ENCODE measurements around the gene NR2F2. TPM values are rescaled to one million over a fixed set of nuclear protein-coding genes. Genes with fewer than 3 reads are reported as not detected.

The NR2F2 gene
- total RNA-seq, 1 experiment from 2014 or later: 72.1 TPM

DNA sequence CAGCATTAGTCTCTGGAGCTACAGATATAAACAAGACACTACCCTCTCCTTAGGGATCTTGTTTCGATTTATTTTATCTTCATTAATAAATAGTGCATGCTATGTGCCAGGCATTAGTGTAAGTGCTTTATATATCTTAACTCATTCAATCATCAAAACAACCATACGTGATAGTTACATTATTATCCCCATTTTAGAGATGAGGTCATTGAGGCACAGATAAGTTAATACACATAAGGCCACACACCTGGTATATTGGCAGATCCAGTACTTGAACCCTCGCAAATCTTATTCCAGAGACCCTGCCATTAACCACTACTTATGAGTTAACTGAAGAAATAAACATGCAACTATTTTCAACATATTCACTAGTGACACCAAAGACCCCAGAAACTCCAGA lies 25.7 kb upstream of the NR2F2 start:
- Histone ChIP-seq H3K4me3 (no peak overlapping the region), H2AFZ (no peak overlapping the region), H3F3A (ENCODE audit: insufficient read depth, low read depth) (no peaks in the 10 kb centered on the region), H3K4me1 (replicated peaks; ENCODE audit: insufficient read depth) (no peaks in the 10 kb centered on the region), H3K27ac (no peak overlapping the region), H3K36me3 (ENCODE audit: low read depth) (no peaks in the 10 kb centered on the region), H3K79me2 (ENCODE audit: low read depth) (no peaks in the 10 kb centered on the region), H3K9me2 (ENCODE audit: insufficient read depth) (no peaks in the 10 kb centered on the region), H3K9me3 (ENCODE audit: insufficient read depth, low read depth) (no peaks in the 10 kb centered on the region), H4K20me1 (ENCODE audit: insufficient read depth) (no peaks in the 10 kb centered on the region), H3K4me2 (no peak overlapping the region), H3K27me3 (ENCODE audit: insufficient read depth, low read depth) (no peaks in the 10 kb centered on the region)
- TF ChIP-seq, protein P1, sequence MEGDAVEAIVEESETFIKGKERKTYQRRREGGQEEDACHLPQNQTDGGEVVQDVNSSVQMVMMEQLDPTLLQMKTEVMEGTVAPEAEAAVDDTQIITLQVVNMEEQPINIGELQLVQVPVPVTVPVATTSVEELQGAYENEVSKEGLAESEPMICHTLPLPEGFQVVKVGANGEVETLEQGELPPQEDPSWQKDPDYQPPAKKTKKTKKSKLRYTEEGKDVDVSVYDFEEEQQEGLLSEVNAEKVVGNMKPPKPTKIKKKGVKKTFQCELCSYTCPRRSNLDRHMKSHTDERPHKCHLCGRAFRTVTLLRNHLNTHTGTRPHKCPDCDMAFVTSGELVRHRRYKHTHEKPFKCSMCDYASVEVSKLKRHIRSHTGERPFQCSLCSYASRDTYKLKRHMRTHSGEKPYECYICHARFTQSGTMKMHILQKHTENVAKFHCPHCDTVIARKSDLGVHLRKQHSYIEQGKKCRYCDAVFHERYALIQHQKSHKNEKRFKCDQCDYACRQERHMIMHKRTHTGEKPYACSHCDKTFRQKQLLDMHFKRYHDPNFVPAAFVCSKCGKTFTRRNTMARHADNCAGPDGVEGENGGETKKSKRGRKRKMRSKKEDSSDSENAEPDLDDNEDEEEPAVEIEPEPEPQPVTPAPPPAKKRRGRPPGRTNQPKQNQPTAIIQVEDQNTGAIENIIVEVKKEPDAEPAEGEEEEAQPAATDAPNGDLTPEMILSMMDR (conservative IDR thresholded peaks at IDR 0.05): no peak
- TF ChIP-seq EZH2 (IDR thresholded peaks at IDR 0.05; ENCODE audit: low read depth): no peak
- POLR2A ChIA-PET (ENCODE audit: unreplicated experiment): no interaction called here
- BruUV-seq (replicated peaks): no TSS peak
- DNase-seq: no peak
- intact Hi-C loops (cut with micrococcal nuclease; ENCODE audit: unreplicated experiment): no loop called here
- CTCF ChIA-PET: no interaction called here

DNA sequence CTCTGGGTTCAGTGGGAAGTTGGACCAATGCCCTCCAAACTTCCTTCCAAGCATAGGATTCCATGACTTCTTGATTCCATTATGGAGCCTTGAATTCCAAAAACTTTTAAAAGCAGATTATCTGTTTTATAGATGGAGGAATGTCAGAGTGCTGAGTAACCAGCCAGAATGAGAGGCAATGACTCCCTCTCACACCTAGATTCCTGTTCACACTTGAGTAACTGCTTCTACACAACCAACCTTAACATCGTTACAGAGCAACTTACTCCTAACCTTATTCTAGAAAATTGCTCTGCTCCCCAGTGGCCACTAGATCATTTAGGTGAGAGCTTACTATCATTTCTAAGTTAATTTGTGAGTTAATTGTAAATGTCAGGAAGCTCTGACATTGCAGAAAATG lies 24.2 kb upstream of the NR2F2 start:
- Histone ChIP-seq H3K9me3 (ENCODE audit: insufficient read depth, low read depth) (no peaks in the 10 kb centered on the region), H3K27ac (no peak overlapping the region), H3K4me2 (no peak overlapping the region), H3K36me3 (ENCODE audit: low read depth) (no peaks in the 10 kb centered on the region), H3F3A (ENCODE audit: insufficient read depth, low read depth) (no peaks in the 10 kb centered on the region), H3K9me2 (ENCODE audit: insufficient read depth) (no peaks in the 10 kb centered on the region), H3K4me1 (replicated peaks; ENCODE audit: insufficient read depth) (no peaks in the 10 kb centered on the region), H3K4me3 (no peak overlapping the region), H4K20me1 (ENCODE audit: insufficient read depth) (no peaks in the 10 kb centered on the region), H2AFZ (no peak overlapping the region), H3K27me3 (ENCODE audit: insufficient read depth, low read depth) (no peaks in the 10 kb centered on the region), H3K79me2 (ENCODE audit: low read depth) (no peaks in the 10 kb centered on the region)
- no TSS peak for BruUV-seq (replicated peaks)
- no peak for DNase-seq
- TF ChIP-seq, protein P1 (conservative IDR thresholded peaks at IDR 0.05): no peak
- no peak for TF ChIP-seq EZH2 (IDR thresholded peaks at IDR 0.05; ENCODE audit: low read depth)
- CTCF ChIA-PET: no interaction called here
- POLR2A ChIA-PET (ENCODE audit: unreplicated experiment): no interaction called here
- intact Hi-C loops (cut with micrococcal nuclease; ENCODE audit: unreplicated experiment): no loop called here

DNA sequence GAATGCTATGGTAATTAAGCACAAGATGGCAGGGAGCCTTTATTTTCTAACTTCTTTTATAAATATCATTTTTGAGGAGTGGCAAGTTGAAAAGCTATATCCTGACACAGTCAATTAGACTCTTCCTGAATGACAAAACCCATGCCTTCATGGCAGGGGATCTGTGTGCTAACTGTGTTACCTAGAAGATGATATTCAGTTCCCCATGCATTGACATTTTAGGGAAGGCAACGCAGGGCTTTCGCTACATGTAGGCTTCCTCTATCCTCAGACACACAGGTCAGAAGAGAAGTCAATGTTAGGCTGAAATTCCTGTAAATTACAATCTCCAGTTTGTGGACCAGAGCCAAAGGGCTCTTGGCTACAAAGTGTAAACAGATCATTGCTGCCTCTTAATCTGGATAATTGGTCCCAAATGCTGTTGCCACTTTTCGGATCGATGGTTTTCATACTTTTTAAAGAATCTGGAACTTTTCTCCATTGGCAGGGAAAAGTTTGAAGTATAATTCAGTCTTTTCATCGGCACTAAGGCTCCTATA lies 22.6 kb upstream of the NR2F2 start:
- peaks cover 12% of the 10 kb centered on the region for H3K4me1 ChIP-seq (replicated peaks; ENCODE audit: insufficient read depth)
- TF ChIP-seq, protein P1 (conservative IDR thresholded peaks at IDR 0.05): no peak
- TF ChIP-seq EZH2 (IDR thresholded peaks at IDR 0.05; ENCODE audit: low read depth): no peak
- H3K27ac ChIP-seq: no peak overlapping the region
- no peaks in the 10 kb centered on the region for H3K9me3 ChIP-seq (ENCODE audit: insufficient read depth, low read depth)
- H3K4me2 ChIP-seq: no peak overlapping the region
- H3F3A ChIP-seq (ENCODE audit: insufficient read depth, low read depth): peaks cover 10% of the 10 kb centered on the region
- no peaks in the 10 kb centered on the region for H3K79me2 ChIP-seq (ENCODE audit: low read depth)
- H4K20me1 ChIP-seq (ENCODE audit: insufficient read depth): no peaks in the 10 kb centered on the region
- H3K4me3 ChIP-seq: no peak overlapping the region
- no TSS peak for BruUV-seq (replicated peaks)
- no peak overlapping the region for H2AFZ ChIP-seq
- CTCF ChIA-PET: interaction anchor here (0.6 kb wide), 1 partner anchor 1045 kb away, joined by 3 read pairs; no protein-coding TSS in a partner anchor
- intact Hi-C loops (cut with micrococcal nuclease; ENCODE audit: unreplicated experiment): no loop called here
- H3K27me3 ChIP-seq (ENCODE audit: insufficient read depth, low read depth): no peaks in the 10 kb centered on the region
- no peaks in the 10 kb centered on the region for H3K36me3 ChIP-seq (ENCODE audit: low read depth)
- no peak for DNase-seq
- POLR2A ChIA-PET (ENCODE audit: unreplicated experiment): no interaction called here
- H3K9me2 ChIP-seq (ENCODE audit: insufficient read depth): no peaks in the 10 kb centered on the region
